GM21447 (cell line): ENCODE data around the gene MCTP2.

ENCODE experiments used
- ATAC-seq: cut with Tn5 transposase; IDR thresholded peaks from one replicate; pipeline ENCODE4 v1.9.1; 2021; ENCODE audit not compliant: unreplicated experiment

MCTP2 gene

GRCh38 chr15:94509259-94509658 is 277.9 kb downstream of the MCTP2 start:
- no peak for ATAC-seq

GRCh38 chr15:94522125-94522524 is 290.8 kb downstream of the MCTP2 start:
- ATAC-seq = no peak

- ATAC-seq = no peak
These were observed 292.5 kb downstream of the MCTP2 start for GRCh38 chr15:94523873-94524272.

- ATAC-seq = no peak
These were observed 293.2 kb downstream of the MCTP2 start for GRCh38 chr15:94524565-94524964.

GRCh38 chr15:94526071-94526689 is 294.8 kb downstream of the MCTP2 start:
- peak; percentile 73 for ATAC-seq

- ATAC-seq = no peak
These were observed 300.9 kb downstream of the MCTP2 start for GRCh38 chr15:94532226-94532625.
